GM18858 (cell line): ENCODE results near the gene PAH.

Experiments
- ATAC-seq: cut with Tn5 transposase; IDR thresholded peaks from one replicate; pipeline ENCODE4 v1.9.1; 2021; ENCODE audit not compliant: unreplicated experiment

The PAH gene

GRCh38 chr12:102902093-102902492 lies 15.0 kb downstream of the PAH start:
- ATAC-seq: no peak

GRCh38 chr12:102900389-102900788 lies 16.7 kb downstream of the PAH start:
- no peak for ATAC-seq

- no peak for ATAC-seq
Observed at GRCh38 chr12:102896067-102896466, 21.0 kb downstream of the PAH start.

- ATAC-seq: no peak
Observed at GRCh38 chr12:102891756-102892155, 25.3 kb downstream of the PAH start.

GRCh38 chr12:102888511-102888910 lies 28.5 kb downstream of the PAH start:
- ATAC-seq: no peak

GRCh38 chr12:102885043-102885932 lies 31.8 kb downstream of the PAH start:
- ATAC-seq: no peak

GRCh38 chr12:102883204-102883799 lies 33.7 kb downstream of the PAH start:
- no peak for ATAC-seq

- no peak for ATAC-seq
Observed at GRCh38 chr12:102880783-102881182, 36.3 kb downstream of the PAH start.

- no peak for ATAC-seq
Observed at GRCh38 chr12:102879144-102879763, 37.8 kb downstream of the PAH start.

GRCh38 chr12:102876883-102877282 lies 40.2 kb downstream of the PAH start:
- no peak for ATAC-seq

- no peak for ATAC-seq
Observed at GRCh38 chr12:102874819-102875218, 42.2 kb downstream of the PAH start.

GRCh38 chr12:102873077-102873476 lies 44.0 kb downstream of the PAH start:
- ATAC-seq: no peak

- no peak for ATAC-seq
Observed at GRCh38 chr12:102871014-102871413, 46.0 kb downstream of the PAH start.

- ATAC-seq: no peak
Observed at GRCh38 chr12:102869571-102869970, 47.5 kb downstream of the PAH start.

- ATAC-seq: no peak
Observed at GRCh38 chr12:102865821-102866615, 51.0 kb downstream of the PAH start.

- ATAC-seq: no peak
Observed at GRCh38 chr12:102862486-102862885, 54.6 kb downstream of the PAH start.

- ATAC-seq: no peak
Observed at GRCh38 chr12:102851246-102851645, 65.8 kb downstream of the PAH start.

GRCh38 chr12:102849722-102850447 lies 67.2 kb downstream of the PAH start:
- no peak for ATAC-seq

- ATAC-seq: no peak
Observed at GRCh38 chr12:102848832-102849231, 68.2 kb downstream of the PAH start.

GRCh38 chr12:102847131-102847530 lies 69.9 kb downstream of the PAH start:
- ATAC-seq: no peak
